WTC11 (cell line): ENCODE data around the gene KRT40.

Experiments used
- ATF6 ChIP-seq: sonication (generic); formaldehyde crosslinking; IDR thresholded peaks from 2 replicates; pipeline ENCODE4 v1.8.1; 2023; ENCODE audit warnings: mild to moderate bottlenecking, missing genetic modification reagents
- KAT7 ChIP-seq: sonication (generic); formaldehyde crosslinking; IDR thresholded peaks from 2 replicates; pipeline ENCODE4 v1.8.1; 2023; ENCODE audit warnings: missing genetic modification reagents, mild to moderate bottlenecking, borderline replicate concordance
- MYBL2 ChIP-seq: sonication (generic); formaldehyde crosslinking; IDR thresholded peaks from 2 replicates; pipeline ENCODE4 v1.8.1; 2023; ENCODE audit warnings: mild to moderate bottlenecking, moderate library complexity, missing genetic modification reagents
- NFYB ChIP-seq: sonication (generic); formaldehyde crosslinking; conservative IDR thresholded peaks from 2 replicates; pipeline ENCODE4 v1.8.0; 2022; ENCODE audit warnings: low read depth, missing genetic modification reagents
- RELA ChIP-seq: sonication (generic); formaldehyde crosslinking; IDR thresholded peaks from 2 replicates; pipeline ENCODE4 v1.8.1; 2022; ENCODE audit warnings: missing genetic modification reagents, mild to moderate bottlenecking, borderline replicate concordance
- TF ChIP-seq, protein P1 (sequence below): fragments of 200-600 bp; IDR thresholded peaks from 2 replicates; pipeline ENCODE4 v1.8.0; 2022; ENCODE audit warnings: antibody characterized with exemption
- TF ChIP-seq, protein P2 (sequence below): sonication (generic); formaldehyde crosslinking; IDR thresholded peaks from 2 replicates; pipeline ENCODE4 v1.8.0; 2022; ENCODE audit warnings: mild to moderate bottlenecking, missing genetic modification reagents

DNA sequence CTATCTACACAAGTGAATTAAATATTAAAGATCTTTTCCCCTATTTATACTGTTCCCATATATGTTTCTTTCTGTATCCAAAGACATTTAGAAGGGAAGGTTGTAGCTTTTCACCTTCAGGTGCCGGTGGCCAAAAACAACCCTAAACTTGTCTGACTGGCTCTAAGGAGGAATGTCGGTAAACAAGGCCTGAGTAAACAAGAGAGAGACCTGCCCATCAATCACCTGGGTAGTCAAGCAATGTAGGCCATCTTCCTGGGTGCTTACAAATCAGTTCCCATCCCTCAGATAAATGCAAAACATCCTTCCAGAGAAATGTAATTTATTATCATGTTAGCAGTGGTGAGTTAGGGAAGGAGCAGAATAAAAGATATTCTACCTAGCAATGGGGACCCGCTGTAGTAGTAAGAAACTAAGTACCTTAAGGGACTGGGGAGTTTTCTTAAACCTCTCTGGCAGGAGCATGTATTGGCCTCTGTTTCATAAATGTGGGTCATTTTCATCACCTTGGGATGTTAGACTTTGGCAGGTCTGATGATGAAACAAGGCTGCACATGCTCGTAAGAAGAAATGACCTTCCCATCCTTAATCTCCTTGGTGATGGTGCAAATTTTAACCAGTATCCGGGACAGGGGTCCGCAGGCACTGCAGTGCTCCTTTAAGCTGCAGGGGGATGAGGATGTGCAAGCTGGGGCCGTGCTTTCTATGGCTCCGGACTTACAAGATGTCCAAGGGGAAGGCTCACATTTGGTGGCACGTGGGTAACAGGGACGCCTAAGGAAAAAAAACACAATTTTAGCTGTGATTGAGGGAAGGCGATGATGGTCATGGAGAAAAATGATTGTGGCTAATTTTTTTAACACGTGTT, 25.8 kb downstream of the KRT40 start:
- TF ChIP-seq, protein P1, sequence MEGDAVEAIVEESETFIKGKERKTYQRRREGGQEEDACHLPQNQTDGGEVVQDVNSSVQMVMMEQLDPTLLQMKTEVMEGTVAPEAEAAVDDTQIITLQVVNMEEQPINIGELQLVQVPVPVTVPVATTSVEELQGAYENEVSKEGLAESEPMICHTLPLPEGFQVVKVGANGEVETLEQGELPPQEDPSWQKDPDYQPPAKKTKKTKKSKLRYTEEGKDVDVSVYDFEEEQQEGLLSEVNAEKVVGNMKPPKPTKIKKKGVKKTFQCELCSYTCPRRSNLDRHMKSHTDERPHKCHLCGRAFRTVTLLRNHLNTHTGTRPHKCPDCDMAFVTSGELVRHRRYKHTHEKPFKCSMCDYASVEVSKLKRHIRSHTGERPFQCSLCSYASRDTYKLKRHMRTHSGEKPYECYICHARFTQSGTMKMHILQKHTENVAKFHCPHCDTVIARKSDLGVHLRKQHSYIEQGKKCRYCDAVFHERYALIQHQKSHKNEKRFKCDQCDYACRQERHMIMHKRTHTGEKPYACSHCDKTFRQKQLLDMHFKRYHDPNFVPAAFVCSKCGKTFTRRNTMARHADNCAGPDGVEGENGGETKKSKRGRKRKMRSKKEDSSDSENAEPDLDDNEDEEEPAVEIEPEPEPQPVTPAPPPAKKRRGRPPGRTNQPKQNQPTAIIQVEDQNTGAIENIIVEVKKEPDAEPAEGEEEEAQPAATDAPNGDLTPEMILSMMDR = no peak
- no peak for TF ChIP-seq KAT7 (CRISPR knock-in tag)
- TF ChIP-seq RELA (CRISPR knock-in tag) = no peak
- TF ChIP-seq MYBL2 (CRISPR knock-in tag) = no peak
- no peak for TF ChIP-seq ATF6
- TF ChIP-seq NFYB (CRISPR knock-in tag) = no peak
- TF ChIP-seq, protein P2, sequence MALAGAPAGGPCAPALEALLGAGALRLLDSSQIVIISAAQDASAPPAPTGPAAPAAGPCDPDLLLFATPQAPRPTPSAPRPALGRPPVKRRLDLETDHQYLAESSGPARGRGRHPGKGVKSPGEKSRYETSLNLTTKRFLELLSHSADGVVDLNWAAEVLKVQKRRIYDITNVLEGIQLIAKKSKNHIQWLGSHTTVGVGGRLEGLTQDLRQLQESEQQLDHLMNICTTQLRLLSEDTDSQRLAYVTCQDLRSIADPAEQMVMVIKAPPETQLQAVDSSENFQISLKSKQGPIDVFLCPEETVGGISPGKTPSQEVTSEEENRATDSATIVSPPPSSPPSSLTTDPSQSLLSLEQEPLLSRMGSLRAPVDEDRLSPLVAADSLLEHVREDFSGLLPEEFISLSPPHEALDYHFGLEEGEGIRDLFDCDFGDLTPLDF (CRISPR knock-in tag) = no peak
